Stimulated activated CD8-positive, alpha-beta memory T cell treated with anti-CD3 and anti-CD28 coated beads, Interleukin-2, amount 100 ng/mL, for 1 hour (primary cell): ENCODE results near the gene CACNB3.
"Not testable (repeated sequence)": the region's sequence is repeated elsewhere in the genome, so short reads cannot be mapped to it uniquely, and the experiment has no call there.

Experiments
- DNase-seq, 2 donors: peaks; one replicate each; pipeline ENCODE4 v3.0.0-alpha.2; 2020; ENCODE audit warnings: low read depth in 2 of 2

CACNB3 gene

GRCh38 chr12:48818831-48819590 lies 715 bp downstream of the CACNB3 start:
- DNase-seq, result no peak

- no peak for DNase-seq
Measured at GRCh38 chr12:48819986-48820725, 1.9 kb downstream of the CACNB3 start.

- DNase-seq, result no peak
Measured at GRCh38 chr12:48822139-48822538, 3.8 kb downstream of the CACNB3 start.

- no peak for DNase-seq
Measured at GRCh38 chr12:48822711-48823110, 4.4 kb downstream of the CACNB3 start.

- no peak for DNase-seq
Measured at GRCh38 chr12:48823281-48823680, 5.0 kb downstream of the CACNB3 start.

GRCh38 chr12:48824112-48824511 lies 5.8 kb downstream of the CACNB3 start:
- no peak for DNase-seq

- no peak for DNase-seq
Measured at GRCh38 chr12:48824905-48825304, 6.6 kb downstream of the CACNB3 start.

GRCh38 chr12:48826209-48826855 lies 8.0 kb downstream of the CACNB3 start:
- DNase-seq, result no peak

- DNase-seq, result no peak
Measured at GRCh38 chr12:48827026-48827425, 8.7 kb downstream of the CACNB3 start.

GRCh38 chr12:48827513-48828096 lies 9.3 kb downstream of the CACNB3 start:
- no peak for DNase-seq

GRCh38 chr12:48828293-48828692 lies 10.0 kb downstream of the CACNB3 start:
- DNase-seq, result no peak

GRCh38 chr12:48828841-48829575 lies 10.7 kb downstream of the CACNB3 start:
- no peak for DNase-seq

GRCh38 chr12:48831257-48831656 lies 13.0 kb downstream of the CACNB3 start:
- no peak for DNase-seq

- DNase-seq, result no peak
Measured at GRCh38 chr12:48832321-48833060, 14.2 kb downstream of the CACNB3 start.

GRCh38 chr12:48838048-48838447 lies 19.8 kb downstream of the CACNB3 start:
- no peak for DNase-seq

GRCh38 chr12:48842021-48842420 lies 23.7 kb downstream of the CACNB3 start:
- DNase-seq, result not testable (repeated sequence)

GRCh38 chr12:48851883-48852733 lies 33.8 kb downstream of the CACNB3 start, which contains the start of gene DDX23:
TSS of gene DDX23 (minus strand) at chr12:48852163. CDS start at chr12:48845782, 6,381 bp downstream.
- peak; percentile 78 to 83 for DNase-seq

- DNase-seq, result peak; percentile 71 to 76
Measured at GRCh38 chr12:48852734-48853688, 34.7 kb downstream of the CACNB3 start.

GRCh38 chr12:48854488-48854887 lies 36.2 kb downstream of the CACNB3 start:
- no peak for DNase-seq
